Fibroblast of skin of scalp (primary cell): ENCODE data around the gene CPSF4.
A peak's percentile ranks its signal among the peaks of the same experiment; 100 is the strongest.
"Not testable (repeated sequence)": the region's sequence is repeated elsewhere in the genome, so short reads cannot be mapped to it uniquely, and the experiment has no call there.

ENCODE experiments used
- DNase-seq: peaks from one replicate; pipeline ENCODE4 v3.0.0-alpha.2; 2013

Gene CPSF4

DNA sequence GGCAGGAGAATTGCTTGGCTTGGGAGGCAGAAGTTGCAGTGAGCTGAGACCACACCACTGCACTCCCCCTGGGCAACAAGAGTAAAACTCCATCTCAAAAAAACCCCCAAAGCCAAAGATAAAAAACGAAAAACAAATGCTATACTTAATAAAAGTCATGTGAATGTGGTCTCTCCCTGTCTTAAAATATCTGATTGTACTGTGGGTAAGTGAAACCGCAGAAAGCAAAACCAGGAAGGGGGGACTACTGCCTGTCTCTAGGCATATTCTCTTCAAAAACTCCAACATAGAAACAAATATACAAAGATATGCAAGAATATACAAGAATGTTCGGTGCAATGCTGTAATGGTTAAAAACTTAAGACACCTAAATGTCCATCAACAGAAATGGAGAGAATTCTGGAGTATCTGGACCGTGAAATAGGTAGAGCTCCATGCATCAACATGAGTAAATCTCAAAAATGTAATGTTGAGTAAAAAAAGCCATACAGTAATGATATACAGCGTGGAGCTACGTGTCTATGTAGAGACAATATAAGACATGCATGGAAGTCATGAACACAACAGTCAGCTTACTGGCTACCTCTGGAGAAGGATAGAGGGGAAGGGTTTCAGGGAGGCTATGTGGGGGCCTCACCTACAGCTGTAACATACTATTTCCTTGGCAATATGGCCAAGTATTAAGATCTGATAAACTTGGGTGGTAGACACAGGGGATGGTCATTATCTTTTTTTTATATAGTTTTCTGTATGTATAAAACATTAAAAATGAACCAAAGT lies 59.2 kb downstream of the CPSF4 start:
- DNase-seq, result no peak

DNA sequence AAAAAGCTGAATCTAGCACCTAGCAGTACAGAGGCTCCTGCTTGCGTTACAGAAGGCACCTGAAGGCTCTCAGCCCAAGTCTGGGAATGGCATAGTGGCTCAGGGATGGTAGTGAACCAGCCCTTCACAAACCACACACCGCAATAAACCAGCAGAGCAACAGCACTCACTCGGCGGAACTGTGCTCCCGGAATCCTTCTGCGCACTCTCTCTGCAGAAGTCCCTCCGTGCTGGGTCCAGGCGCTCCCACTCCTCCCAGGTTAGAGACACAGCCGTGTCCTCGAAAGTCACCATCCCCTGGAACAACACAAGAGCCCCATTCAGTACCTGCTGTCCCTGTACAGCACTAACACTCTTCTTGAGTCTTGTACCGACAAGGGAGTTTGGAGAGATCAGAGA lies 59.8 kb downstream of the CPSF4 start:
- no peak for DNase-seq

DNA sequence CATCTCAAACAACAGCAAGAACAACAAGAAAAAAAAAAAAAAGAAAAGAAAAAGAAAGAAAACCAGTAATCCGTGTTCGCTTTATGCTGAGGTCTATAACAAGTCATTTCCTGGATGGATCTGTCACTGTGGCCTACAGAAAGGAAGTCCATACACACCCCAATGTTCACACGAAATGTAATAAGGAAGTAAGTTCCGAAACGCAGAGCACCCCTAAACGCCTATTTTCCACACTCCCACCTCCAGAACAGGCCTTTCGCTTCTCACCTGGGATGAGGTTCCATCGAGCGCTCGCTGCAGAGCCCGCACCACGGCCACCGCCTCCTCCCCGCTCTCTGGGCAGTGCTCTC lies 60.6 kb downstream of the CPSF4 start:
- no peak for DNase-seq

DNA sequence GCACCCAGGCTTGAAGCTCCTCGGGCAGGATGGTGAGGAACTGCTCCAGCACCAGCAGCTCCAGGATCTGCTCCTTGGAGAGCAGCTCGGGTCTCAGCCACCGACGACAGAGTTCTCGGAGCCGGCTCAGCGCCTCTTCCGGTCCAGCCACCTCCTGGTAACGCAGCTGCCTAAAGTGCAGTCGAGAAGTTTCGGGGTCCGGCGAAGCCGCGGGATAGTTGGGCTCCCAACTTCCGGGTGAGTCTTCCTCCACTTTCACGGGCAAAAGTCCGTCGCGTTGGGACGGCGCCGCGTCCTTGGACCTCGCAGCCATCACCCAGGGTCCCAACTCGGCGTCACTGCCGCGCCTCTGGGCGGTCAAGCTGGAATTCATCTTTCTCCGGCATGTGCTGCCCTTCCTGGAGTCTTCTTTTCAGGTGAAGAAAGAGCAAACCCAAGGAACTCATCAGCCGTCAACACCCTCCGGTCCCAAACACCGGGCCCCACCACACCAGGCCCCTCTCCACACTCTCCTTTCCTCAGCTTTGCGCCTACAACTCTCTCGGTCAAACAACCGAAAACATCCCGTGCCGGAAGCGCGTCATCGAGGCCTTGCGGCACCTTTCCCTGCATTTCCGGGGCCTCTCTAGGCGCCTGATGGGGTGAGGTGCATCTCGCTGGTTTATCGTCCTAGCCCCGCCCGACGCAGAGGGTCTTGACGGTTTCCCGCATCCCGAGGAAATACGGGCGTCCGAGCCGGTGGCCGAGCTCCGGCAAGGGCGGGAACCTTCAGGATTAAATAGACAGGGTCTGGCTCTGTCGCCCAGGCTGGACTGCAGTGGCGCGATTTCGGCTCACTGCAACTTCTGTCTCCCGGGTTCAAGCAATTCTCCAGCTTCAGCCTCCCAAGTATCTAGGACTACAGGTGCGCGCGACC lies 61.2 kb downstream of the CPSF4 start, which contains the start of gene ZNF394:
TSS of gene ZNF394 (minus strand) at position 561 of the 916 bp plus-strand sequence. CDS start at position 373, 188 bp downstream.
- peak; percentile 93 for DNase-seq

DNA sequence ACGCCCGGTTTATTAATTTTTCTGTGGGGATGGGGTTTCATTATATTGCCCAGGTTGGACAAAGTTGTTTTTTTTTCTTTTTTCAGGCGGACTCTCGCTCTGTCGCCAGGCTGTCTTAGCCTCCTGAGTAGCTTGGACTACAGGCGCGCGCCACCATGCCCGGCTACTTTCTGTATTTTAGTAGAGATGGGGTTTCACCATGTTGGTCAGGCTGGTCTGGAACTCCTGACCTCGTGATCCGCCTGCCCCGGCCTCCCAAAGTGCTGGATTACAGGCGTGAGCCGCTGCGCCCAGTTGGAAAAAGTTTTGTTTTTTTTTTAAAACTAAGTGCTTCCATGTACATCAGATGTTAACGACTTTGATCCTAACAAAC lies 61.9 kb downstream of the CPSF4 start:
- DNase-seq, result no peak

DNA sequence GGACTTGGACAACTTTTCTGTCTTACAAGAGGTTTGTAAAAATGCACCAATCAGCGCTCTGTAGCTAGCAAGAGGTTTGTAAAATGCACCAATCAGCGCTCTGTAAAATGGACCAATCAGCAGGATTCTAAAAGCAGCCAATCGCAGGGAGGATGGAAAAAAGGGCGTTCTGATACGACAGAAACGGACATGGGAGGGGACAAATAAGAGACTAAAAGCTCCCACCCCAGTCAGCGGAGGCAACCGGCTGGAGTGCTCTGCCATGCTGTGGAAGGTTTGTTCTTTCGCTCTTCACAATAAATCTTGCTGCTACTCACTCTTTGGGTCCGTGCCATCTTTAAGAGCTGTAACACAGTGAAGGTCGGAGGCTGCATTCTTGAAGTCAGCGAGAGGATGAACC lies 62.5 kb downstream of the CPSF4 start:
- DNase-seq, result not testable (repeated sequence)

DNA sequence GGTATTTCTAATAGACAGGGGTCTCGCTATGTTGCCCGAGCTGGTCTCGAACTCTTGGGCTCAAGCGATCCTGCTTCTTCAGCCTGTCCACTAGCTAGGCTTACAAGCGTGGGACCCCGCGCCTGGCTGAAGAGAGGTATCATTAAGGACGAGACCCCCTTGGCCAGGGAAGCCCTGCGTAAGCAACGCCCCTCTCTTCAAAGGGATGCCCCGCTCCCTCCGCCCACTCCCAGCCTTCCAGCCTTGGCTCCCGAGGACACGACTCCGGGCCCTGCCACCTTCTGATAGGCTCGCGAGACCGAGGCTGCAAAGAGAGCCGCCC lies 65.5 kb downstream of the CPSF4 start:
- DNase-seq, result no peak

DNA sequence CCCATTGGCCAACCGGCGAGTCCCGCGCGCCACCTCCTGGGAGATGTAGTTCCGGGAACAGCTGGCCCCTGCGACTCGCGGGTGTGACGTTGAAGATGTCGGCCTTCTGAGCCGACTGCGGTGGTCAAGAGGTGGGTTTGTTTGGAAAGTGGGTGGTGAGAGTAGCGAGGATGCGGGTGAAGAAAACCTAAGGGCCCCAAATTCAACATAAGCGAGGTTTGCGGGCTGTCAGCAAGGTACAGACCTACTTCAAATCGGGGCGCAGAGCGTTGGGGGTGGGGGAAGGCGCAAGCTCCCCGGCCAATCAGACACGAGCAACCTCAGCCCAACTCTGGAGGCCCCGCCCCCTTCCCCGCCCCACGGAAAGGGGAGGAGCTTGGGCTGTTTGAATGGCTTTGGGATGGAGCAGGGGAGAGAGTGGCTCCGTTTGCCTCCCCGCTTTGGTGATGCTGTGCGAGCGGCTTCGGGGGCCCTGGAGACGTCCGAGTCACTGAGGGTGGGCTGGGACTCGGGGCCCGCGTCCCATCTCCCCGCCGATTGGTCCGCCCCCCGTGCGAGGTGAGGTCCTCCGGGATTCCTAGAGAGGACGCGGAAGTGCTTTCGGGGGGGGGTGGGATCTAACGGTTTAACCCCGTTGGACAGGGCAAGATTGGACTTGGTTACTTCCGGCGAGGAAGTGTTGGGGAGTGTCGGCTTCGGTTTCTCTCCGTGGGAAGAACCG lies 66.0 kb downstream of the CPSF4 start, which contains the start of gene ZKSCAN5:
TSS of gene ZKSCAN5 (plus strand) at position 60 of the 721 bp plus-strand sequence. CDS start 1,383 bp downstream, outside the sequence.
- DNase-seq, result peak; percentile 98

DNA sequence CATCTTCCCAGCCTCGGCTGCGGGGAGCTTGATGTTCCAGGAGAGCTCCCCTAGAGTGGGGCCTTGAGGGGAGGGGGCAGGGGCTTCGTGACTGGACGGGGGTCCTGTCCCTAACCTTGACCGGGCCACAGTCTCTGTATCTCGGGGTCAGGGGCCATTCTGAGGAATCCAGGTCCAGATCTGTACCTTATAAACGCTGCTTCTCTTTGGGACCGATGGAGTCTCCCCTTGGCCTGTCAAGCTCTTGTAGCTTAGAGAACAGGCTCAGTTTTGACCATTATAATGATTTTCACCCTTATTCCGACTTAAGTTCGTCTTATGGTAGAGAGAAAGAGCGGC lies 66.5 kb downstream of the CPSF4 start:
- DNase-seq, result no peak
